ENCODE data around the gene CDH3.

GRCh38 chr16:68734782-68735181, 89.7 kb downstream of the CDH3 start:
- no peak for TF ChIP-seq POLR2A (IDR thresholded peaks at IDR 0.05)
- TF ChIP-seq, protein P1, sequence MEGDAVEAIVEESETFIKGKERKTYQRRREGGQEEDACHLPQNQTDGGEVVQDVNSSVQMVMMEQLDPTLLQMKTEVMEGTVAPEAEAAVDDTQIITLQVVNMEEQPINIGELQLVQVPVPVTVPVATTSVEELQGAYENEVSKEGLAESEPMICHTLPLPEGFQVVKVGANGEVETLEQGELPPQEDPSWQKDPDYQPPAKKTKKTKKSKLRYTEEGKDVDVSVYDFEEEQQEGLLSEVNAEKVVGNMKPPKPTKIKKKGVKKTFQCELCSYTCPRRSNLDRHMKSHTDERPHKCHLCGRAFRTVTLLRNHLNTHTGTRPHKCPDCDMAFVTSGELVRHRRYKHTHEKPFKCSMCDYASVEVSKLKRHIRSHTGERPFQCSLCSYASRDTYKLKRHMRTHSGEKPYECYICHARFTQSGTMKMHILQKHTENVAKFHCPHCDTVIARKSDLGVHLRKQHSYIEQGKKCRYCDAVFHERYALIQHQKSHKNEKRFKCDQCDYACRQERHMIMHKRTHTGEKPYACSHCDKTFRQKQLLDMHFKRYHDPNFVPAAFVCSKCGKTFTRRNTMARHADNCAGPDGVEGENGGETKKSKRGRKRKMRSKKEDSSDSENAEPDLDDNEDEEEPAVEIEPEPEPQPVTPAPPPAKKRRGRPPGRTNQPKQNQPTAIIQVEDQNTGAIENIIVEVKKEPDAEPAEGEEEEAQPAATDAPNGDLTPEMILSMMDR (IDR thresholded peaks at IDR 0.05): no peak
